Endodermal cell (in vitro differentiated cells): Measurements from ENCODE around the gene PGAM5. TPM values are rescaled to one million over a fixed set of nuclear protein-coding genes. Genes with fewer than 3 reads are reported as not detected.
A peak's percentile ranks its signal among the peaks of the same experiment; 100 is the strongest.

Experiments
- DNase-seq: peaks from one replicate; pipeline ENCODE4 v3.0.0-alpha.2; 2017
- H3K27ac ChIP-seq: 2 replicates; pipeline ENCODE4 v1.5.1; 2013; ENCODE audit warnings: mild to moderate bottlenecking, low read depth, low read length, moderate library complexity
- H3K27me3 ChIP-seq: 2 replicates; pipeline ENCODE4 v1.6.1; 2013; ENCODE audit warnings: mild to moderate bottlenecking, low read length, moderate library complexity; ENCODE audit not compliant: insufficient read depth, control insufficient read depth, poor library complexity, severe bottlenecking
- H3K36me3 ChIP-seq: 2 replicates; pipeline ENCODE4 v1.7.0; 2013; ENCODE audit warnings: mild to moderate bottlenecking, low read length, moderate library complexity; ENCODE audit not compliant: control insufficient read depth, insufficient read depth
- H3K4me1 ChIP-seq: one replicate; pipeline ENCODE4 v1.7.0; 2013; ENCODE audit warnings: low read length; ENCODE audit not compliant: control insufficient read depth, insufficient read depth
- H3K4me3 ChIP-seq: 2 replicates; pipeline ENCODE4 v1.5.1; 2013; ENCODE audit warnings: mild to moderate bottlenecking, low read length, moderate library complexity
- H3K9ac ChIP-seq: 2 replicates; pipeline ENCODE4 v1.6.1; 2013; ENCODE audit warnings: mild to moderate bottlenecking, low read length, moderate library complexity; ENCODE audit not compliant: poor library complexity, severe bottlenecking; ENCODE audit errors: extremely low read depth
- H3K9me3 ChIP-seq: 2 replicates; pipeline ENCODE4 v1.6.1; 2013; ENCODE audit warnings: mild to moderate bottlenecking, low read length, moderate library complexity; ENCODE audit not compliant: control insufficient read depth
- H3K27ac Mint-ChIP-seq: 2 replicates; pipeline ENCODE4 v1.8.0; 2020; ENCODE audit warnings: mixed read lengths
- H3K27me3 Mint-ChIP-seq: 2 replicates; pipeline ENCODE4 v1.8.0; 2021; ENCODE audit warnings: mild to moderate bottlenecking, mixed read lengths; ENCODE audit not compliant: insufficient read depth
- H3K36me3 Mint-ChIP-seq: 2 replicates; pipeline ENCODE4 v1.8.0; 2020; ENCODE audit warnings: low read depth, mixed read lengths
- H3K4me1 Mint-ChIP-seq: 2 replicates; pipeline ENCODE4 v1.8.0; 2020; ENCODE audit warnings: mixed read lengths
- H3K4me3 Mint-ChIP-seq: 2 replicates; pipeline ENCODE4 v1.8.0; 2020; ENCODE audit warnings: mild to moderate bottlenecking, moderate library complexity, mixed read lengths
- H3K9me3 Mint-ChIP-seq: 2 replicates; pipeline ENCODE4 v1.8.0; 2020; ENCODE audit warnings: mild to moderate bottlenecking, mixed read lengths
- WGBS, 2 experiments: methylation state at CpG; one replicate each; pipeline versions ENCODE4 v1.1.5 to v1.1.7; 2013; ENCODE audit warnings: missing lambda C conversion rate in 2 of 2, mixed read lengths in 1 of 2; ENCODE audit not compliant: insufficient coverage in 1 of 2, insufficient read length in 1 of 2; 5-methylcytosine and 5-hydroxymethylcytosine counted together
- total RNA-seq, 2 donors: library from RNA; stranded (reverse); fragmentation: NEBNext Ultra II Directional in 1 of 2; extraction: Animal tissue kit (Norgen Biotek cat#: 25700) in 1 of 2; gene quantifications; 2 replicates in 1 of 2; 3 replicates in 1 of 2; pipeline ENCODE4 v1.2.1, GENCODE V29; 2021
- TF ChIP-seq, protein P1 (sequence below): fragments of 200-600 bp; sonication (generic); conservative IDR thresholded peaks from 2 replicates; pipeline ENCODE4 v1.5.0; 2021; ENCODE audit warnings: antibody characterized with exemption, mild to moderate bottlenecking

The PGAM5 gene
- total RNA-seq, 2 donors from 2014 or later, result 60.2 to 64.3 TPM

DNA sequence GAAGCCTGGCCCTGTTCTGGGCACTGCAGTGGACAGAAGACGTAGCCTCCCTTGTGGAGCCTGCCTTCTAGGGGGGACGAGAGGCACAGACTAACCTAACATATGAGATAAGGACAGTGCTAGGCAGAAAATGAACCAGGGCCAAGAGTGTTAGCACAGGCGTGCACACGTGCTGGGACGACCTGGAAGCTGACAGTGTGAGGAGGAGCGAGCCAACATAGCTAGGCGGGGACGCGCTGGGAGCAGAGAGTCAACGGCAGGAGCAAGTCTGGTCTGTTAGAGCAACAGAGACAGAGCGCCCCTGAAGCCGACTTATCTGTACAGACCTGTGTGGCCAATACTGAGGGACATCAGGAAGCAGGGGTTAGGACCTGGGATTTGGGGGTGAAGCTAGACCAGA is 15.2 kb upstream of the PGAM5 start:
- Histone ChIP-seq H3K27ac (no peak overlapping the region), H3K4me3 (no peak overlapping the region), H3K9ac (no peak overlapping the region), H3K9me3 (no peaks in the 10 kb centered on the region), H3K27me3 (no peaks in the 10 kb centered on the region), H3K36me3 (peaks cover 53% of the 10 kb centered on the region), H3K4me1 (no peaks in the 10 kb centered on the region)
- no peak for DNase-seq
- Mint-ChIP-seq H3K27ac (peak overlapping the region; percentile 35), H3K4me1 (no peaks in the 10 kb centered on the region), H3K36me3 (peaks cover 49% of the 10 kb centered on the region), H3K9me3 (no peaks in the 10 kb centered on the region), H3K4me3 (no peak overlapping the region), H3K27me3 (no peaks in the 10 kb centered on the region)
- 97% methylated on average over 11 to 12 of the region's 12 CpGs for WGBS, 2 experiments
- TF ChIP-seq, protein P1, sequence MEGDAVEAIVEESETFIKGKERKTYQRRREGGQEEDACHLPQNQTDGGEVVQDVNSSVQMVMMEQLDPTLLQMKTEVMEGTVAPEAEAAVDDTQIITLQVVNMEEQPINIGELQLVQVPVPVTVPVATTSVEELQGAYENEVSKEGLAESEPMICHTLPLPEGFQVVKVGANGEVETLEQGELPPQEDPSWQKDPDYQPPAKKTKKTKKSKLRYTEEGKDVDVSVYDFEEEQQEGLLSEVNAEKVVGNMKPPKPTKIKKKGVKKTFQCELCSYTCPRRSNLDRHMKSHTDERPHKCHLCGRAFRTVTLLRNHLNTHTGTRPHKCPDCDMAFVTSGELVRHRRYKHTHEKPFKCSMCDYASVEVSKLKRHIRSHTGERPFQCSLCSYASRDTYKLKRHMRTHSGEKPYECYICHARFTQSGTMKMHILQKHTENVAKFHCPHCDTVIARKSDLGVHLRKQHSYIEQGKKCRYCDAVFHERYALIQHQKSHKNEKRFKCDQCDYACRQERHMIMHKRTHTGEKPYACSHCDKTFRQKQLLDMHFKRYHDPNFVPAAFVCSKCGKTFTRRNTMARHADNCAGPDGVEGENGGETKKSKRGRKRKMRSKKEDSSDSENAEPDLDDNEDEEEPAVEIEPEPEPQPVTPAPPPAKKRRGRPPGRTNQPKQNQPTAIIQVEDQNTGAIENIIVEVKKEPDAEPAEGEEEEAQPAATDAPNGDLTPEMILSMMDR, result no peak

DNA sequence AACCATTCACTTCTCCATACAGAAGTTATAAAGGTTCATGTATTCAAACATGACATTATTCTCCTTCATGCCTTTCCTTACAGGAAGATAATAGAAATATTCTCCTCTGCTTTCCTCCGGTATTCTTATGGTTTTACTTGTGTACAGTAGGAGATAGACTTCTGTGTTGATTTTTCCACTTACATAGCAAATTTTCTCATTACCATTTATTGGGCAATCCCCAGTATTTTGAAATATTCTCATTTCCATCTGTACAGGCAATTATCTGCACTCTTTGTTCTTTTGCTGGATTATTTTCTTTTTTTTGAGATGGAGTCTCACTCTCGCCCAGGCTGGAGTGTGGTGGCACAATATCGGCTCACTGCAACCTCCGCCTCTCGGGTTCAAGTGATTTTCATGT is 12.3 kb upstream of the PGAM5 start:
- Mint-ChIP-seq H3K27ac (no peak overlapping the region), H3K9me3 (no peaks in the 10 kb centered on the region), H3K36me3 (peaks cover 49% of the 10 kb centered on the region), H3K4me1 (no peaks in the 10 kb centered on the region), H3K4me3 (no peak overlapping the region), H3K27me3 (no peaks in the 10 kb centered on the region)
- 96 to 100% methylated on average over 4 of the region's 5 CpGs for WGBS, 2 experiments
- H3K4me3 ChIP-seq, result no peak overlapping the region
- H3K36me3 ChIP-seq, result peaks cover 43% of the 10 kb centered on the region
- no peaks in the 10 kb centered on the region for H3K9me3 ChIP-seq
- no peaks in the 10 kb centered on the region for H3K27me3 ChIP-seq
- no peaks in the 10 kb centered on the region for H3K4me1 ChIP-seq
- no peak overlapping the region for H3K27ac ChIP-seq
- DNase-seq, result no peak
- TF ChIP-seq, protein P1, result no peak
- no peak overlapping the region for H3K9ac ChIP-seq

DNA sequence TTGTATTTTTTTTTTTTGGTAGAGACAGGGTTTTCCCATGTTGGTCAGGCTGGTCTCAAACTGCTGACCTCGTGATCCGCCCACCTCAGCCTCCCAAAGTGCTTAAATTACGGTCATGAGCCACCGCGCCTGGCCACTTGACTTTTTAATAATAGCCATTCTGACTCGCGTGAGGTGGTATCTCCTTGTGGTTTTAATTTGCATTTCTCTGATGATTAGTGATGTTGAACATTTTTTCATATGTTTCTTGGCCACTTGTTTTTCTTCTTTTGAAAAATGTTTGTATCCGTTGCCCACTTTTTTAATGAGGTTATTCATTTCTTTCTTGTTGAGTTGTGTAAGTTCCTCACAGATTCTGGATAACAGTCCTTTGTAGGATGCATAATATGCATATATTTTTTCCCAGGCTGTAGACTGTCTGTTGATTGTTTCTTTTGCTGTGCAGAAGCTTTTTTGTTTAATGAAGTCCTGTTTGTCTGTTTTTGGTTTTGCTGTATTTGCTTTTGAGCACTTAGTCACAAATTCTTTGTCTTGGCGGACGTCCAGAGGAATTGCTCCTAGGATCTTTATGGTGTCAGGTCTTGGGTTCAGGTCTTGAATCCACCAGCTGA is 10.3 kb upstream of the PGAM5 start:
- Mint-ChIP-seq H3K36me3 (peaks cover 61% of the 10 kb centered on the region), H3K27ac (no peak overlapping the region), H3K9me3 (no peaks in the 10 kb centered on the region), H3K27me3 (no peaks in the 10 kb centered on the region), H3K4me3 (no peak overlapping the region), H3K4me1 (no peaks in the 10 kb centered on the region)
- H3K4me3 ChIP-seq, result no peak overlapping the region
- H3K9me3 ChIP-seq, result no peaks in the 10 kb centered on the region
- no peaks in the 10 kb centered on the region for H3K4me1 ChIP-seq
- TF ChIP-seq, protein P1, result no peak
- WGBS, 2 experiments, result 98 to 100% methylated on average over 7 to 10 of the region's 10 CpGs
- H3K27ac ChIP-seq, result no peak overlapping the region
- peaks cover 48% of the 10 kb centered on the region for H3K36me3 ChIP-seq
- no peaks in the 10 kb centered on the region for H3K27me3 ChIP-seq
- DNase-seq, result no peak
- H3K9ac ChIP-seq, result no peak overlapping the region
